Upper lobe of right lung (tissue), 1 donor: Measurements from ENCODE around the gene MRPL10. TPM values are rescaled to one million over a fixed set of nuclear protein-coding genes. Genes with fewer than 3 reads are reported as not detected.

Experiments
- ATAC-seq: fragments of 200-7000 bp; cut with Tn5 transposase; one replicate; pipeline ENCODE4 v1.9.1; 2020; ENCODE audit warnings: mild to moderate bottlenecking, moderate library complexity
- DNase-seq: peaks from one replicate; pipeline ENCODE4 v3.0.0-alpha.2; 2020
- H3K27ac ChIP-seq: fragments of 200-600 bp; one replicate; pipeline ENCODE4 v1.8.0; 2022
- H3K27me3 ChIP-seq: fragments of 200-600 bp; one replicate; pipeline ENCODE4 v1.8.0; 2022; ENCODE audit warnings: mild to moderate bottlenecking
- H3K36me3 ChIP-seq: fragments of 200-600 bp; one replicate; pipeline ENCODE4 v1.8.0; 2022
- H3K4me1 ChIP-seq: fragments of 200-600 bp; one replicate; pipeline ENCODE4 v1.8.0; 2022
- H3K4me3 ChIP-seq: fragments of 200-600 bp; one replicate; pipeline ENCODE4 v1.8.0; 2022; ENCODE audit warnings: mild to moderate bottlenecking
- H3K9me3 ChIP-seq: fragments of 200-600 bp; one replicate; pipeline ENCODE4 v1.8.0; 2022
- intact Hi-C: fragments of 100-400 bp; cut with DNase I; formaldehyde crosslinking; loops from one replicate; pipeline ENCODE4 v1.11.0; 2022
- total RNA-seq: library from RNA; stranded (reverse); fragmentation: NEBNext Ultra II Directional; extraction: Animal tissue kit (Norgen Biotek cat#: 25700); gene quantifications from one replicate; pipeline ENCODE4 v1.2.1, GENCODE V29; 2021
- TF ChIP-seq, protein P1 (sequence below): fragments of 200-600 bp; IDR thresholded peaks from one replicate; pipeline ENCODE4 v1.8.0; 2022; ENCODE audit warnings: antibody characterized with exemption
- donor health status: DM: no; HTN: yes; CAD: no; lungs with severe emphysema.

The MRPL10 gene
- total RNA-seq, 1 donor from 2014 or later, result 29.2 TPM

DNA sequence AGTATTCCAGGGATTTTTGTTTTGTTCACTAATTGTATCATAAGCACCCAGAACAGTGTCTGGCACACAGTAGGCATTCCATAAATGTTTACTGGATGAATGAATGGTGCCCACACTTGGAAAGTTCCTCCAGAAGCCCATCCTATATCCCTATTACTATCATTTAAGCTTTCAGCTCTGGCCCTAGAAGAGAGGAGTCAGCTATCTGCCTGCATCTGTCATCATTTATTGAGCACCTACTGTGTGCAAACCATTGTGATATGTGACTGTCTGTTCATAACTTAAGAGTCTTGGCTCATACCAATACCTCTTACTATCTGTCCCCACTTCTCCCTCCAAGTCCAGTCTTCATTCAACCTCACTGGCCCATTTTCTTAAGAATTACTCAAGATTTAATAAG, 39.7 kb upstream of the MRPL10 start:
- Histone ChIP-seq H3K4me1 (no peaks in the 10 kb centered on the region), H3K4me3 (no peak overlapping the region), H3K27me3 (peaks cover 25% of the 10 kb centered on the region), H3K36me3 (no peaks in the 10 kb centered on the region), H3K9me3 (no peaks in the 10 kb centered on the region), H3K27ac (no peak overlapping the region)
- DNase-seq (no peak), ATAC-seq (no peak)
- TF ChIP-seq, protein P1, sequence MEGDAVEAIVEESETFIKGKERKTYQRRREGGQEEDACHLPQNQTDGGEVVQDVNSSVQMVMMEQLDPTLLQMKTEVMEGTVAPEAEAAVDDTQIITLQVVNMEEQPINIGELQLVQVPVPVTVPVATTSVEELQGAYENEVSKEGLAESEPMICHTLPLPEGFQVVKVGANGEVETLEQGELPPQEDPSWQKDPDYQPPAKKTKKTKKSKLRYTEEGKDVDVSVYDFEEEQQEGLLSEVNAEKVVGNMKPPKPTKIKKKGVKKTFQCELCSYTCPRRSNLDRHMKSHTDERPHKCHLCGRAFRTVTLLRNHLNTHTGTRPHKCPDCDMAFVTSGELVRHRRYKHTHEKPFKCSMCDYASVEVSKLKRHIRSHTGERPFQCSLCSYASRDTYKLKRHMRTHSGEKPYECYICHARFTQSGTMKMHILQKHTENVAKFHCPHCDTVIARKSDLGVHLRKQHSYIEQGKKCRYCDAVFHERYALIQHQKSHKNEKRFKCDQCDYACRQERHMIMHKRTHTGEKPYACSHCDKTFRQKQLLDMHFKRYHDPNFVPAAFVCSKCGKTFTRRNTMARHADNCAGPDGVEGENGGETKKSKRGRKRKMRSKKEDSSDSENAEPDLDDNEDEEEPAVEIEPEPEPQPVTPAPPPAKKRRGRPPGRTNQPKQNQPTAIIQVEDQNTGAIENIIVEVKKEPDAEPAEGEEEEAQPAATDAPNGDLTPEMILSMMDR, result no peak
- intact Hi-C loops, result no loop called here

DNA sequence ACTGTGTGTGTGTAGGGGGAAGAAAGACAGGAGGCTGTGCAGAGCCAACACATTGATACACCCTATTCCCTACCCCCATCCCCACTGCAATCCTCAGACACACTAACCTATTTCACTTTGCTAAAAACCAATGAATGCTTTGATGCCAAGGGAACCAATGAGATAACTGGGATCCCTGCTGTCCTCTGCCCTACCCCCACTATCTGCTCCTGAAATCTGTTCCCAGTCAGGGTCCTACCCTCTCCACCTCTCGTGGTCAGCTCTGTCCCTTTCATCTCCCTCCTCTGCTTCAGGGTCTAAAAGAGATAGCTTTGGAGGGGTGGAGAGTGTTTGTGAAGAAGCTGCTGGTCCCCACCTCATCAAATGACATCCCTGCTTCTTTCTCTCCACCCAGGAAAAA, 38.7 kb upstream of the MRPL10 start:
- H3K27ac ChIP-seq, result no peak overlapping the region
- H3K9me3 ChIP-seq, result no peaks in the 10 kb centered on the region
- DNase-seq (no peak), ATAC-seq (no peak)
- H3K27me3 ChIP-seq, result peaks cover 25% of the 10 kb centered on the region
- TF ChIP-seq, protein P1, result no peak
- no peaks in the 10 kb centered on the region for H3K36me3 ChIP-seq
- H3K4me1 ChIP-seq, result no peaks in the 10 kb centered on the region
- intact Hi-C loops, result no loop called here
- no peak overlapping the region for H3K4me3 ChIP-seq

DNA sequence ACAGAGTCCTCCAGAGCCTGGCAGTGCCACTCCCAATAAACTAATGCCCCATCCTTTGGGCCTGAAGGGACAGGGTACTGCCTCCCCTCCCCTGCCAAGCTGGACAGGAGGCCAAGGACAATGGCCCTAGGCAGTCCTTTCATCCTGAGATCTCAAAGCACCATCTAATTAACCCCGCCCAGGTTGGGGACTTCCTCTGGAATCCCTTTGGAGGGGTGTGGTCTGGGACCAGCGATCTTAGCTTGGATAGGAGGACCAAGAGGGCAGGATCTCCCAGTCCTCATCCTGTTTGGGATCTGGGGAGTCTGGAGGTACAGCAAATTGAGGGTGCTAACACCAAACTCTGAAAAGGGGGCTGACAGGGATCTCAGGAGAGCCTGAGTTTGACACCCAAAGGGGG, 37.8 kb upstream of the MRPL10 start:
- H3K9me3 ChIP-seq, result no peaks in the 10 kb centered on the region
- peaks cover 18% of the 10 kb centered on the region for H3K27me3 ChIP-seq
- intact Hi-C loops, result no loop called here
- TF ChIP-seq, protein P1, result no peak
- no peaks in the 10 kb centered on the region for H3K36me3 ChIP-seq
- ATAC-seq (no peak), DNase-seq (no peak)
- H3K4me1 ChIP-seq, result no peaks in the 10 kb centered on the region
- H3K27ac ChIP-seq, result no peak overlapping the region
- no peak overlapping the region for H3K4me3 ChIP-seq

DNA sequence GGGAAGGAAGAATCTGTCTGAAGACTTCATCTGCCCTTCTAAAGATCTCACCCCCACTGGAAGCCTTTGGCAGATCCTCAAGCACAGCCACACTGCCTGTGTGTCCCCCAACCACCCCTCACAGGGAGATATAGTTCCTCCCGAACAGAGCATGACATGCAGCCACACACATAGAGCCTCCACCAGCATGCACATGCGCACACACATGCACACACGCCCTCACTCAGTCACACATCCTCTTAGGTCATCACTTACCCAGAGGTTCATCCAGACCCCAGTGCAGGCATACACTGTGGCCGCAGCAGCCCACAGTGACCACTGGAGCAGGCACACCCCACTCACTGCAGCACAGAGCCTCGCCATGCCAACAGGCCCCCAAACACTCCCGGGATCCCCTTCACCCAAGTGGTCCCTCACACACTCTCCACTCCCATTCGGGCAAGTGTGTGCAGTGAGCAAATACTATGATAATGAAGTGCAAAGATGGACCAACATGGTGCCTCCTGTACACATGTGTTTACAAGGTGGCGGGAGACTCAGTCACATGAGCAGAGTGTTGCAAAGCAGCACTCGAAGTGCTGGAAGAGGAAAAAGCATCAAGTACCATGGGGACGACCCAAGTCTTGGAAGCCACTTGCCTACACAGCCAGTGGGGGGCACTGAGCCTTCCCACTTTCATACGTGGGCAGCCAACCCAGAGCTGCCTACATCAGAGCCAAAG, 36.6 kb upstream of the MRPL10 start:
- Histone ChIP-seq H3K4me3 (no peak overlapping the region), H3K36me3 (no peaks in the 10 kb centered on the region), H3K27me3 (peaks cover 17% of the 10 kb centered on the region), H3K4me1 (no peaks in the 10 kb centered on the region), H3K27ac (no peak overlapping the region), H3K9me3 (no peaks in the 10 kb centered on the region)
- intact Hi-C loops, result no loop called here
- TF ChIP-seq, protein P1, result no peak
- ATAC-seq, result no peak
- no peak for DNase-seq

DNA sequence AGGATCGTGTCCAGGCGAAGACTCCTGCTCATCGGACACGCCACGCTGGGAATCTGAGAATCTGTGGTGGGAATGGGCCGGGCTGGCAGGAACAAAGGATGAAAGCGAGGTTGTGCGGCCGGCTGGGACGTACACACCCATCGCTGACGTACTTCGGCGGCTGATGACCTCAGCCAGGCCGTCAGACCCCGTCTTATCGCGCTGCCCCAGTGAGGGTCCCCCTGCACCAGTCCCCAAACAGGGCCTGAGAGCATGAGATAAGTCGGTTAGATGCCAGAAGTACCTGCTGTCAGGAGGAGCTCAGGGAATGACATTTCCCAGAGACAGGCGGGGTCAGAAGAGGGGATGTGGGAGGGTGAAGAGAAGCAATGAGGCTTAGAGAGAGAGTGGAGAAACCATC, 35.6 kb upstream of the MRPL10 start:
- no peak for ATAC-seq
- intact Hi-C loops, result no loop called here
- Histone ChIP-seq H3K4me1 (no peaks in the 10 kb centered on the region), H3K9me3 (no peaks in the 10 kb centered on the region), H3K36me3 (no peaks in the 10 kb centered on the region), H3K27ac (no peak overlapping the region), H3K4me3 (no peak overlapping the region), H3K27me3 (peaks cover 7% of the 10 kb centered on the region)
- no peak for DNase-seq
- TF ChIP-seq, protein P1, result no peak

DNA sequence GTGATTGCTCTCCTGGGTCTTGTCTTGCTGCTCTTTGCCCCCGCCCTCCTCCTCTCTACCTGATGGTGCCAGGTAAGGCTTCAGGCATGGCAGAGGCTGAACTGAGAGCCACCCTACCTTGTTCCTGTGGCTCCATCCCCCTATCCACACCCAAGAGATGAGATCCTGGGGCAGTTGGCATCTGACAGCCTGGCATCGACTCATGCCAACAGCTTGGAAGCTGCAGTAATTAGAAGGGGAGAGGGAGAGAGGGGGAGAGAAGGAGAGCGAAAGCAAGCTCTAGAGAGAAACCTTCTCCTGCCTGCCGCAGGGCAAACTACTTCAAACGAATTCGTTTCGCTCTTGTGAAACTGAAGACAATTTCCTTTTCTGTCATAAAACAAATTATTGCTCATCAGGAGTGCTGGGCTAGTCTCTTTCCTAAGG, 33.5 kb upstream of the MRPL10 start:
- intact Hi-C loops, result no loop called here
- H3K9me3 ChIP-seq, result no peaks in the 10 kb centered on the region
- TF ChIP-seq, protein P1, result no peak
- no peaks in the 10 kb centered on the region for H3K4me1 ChIP-seq
- no peak overlapping the region for H3K4me3 ChIP-seq
- DNase-seq, result no peak
- H3K27me3 ChIP-seq, result no peaks in the 10 kb centered on the region
- no peaks in the 10 kb centered on the region for H3K36me3 ChIP-seq
- no peak for ATAC-seq
- H3K27ac ChIP-seq, result no peak overlapping the region
